ENCODE measurements around the gene DIAPH1.

DIAPH1 gene

GRCh38 chr5:141559461-141559860 lies 59.3 kb downstream of the DIAPH1 start:
- DNase-seq: no peak

- DNase-seq: no peak
These were observed 60.6 kb downstream of the DIAPH1 start for GRCh38 chr5:141558150-141558549.

DNA sequence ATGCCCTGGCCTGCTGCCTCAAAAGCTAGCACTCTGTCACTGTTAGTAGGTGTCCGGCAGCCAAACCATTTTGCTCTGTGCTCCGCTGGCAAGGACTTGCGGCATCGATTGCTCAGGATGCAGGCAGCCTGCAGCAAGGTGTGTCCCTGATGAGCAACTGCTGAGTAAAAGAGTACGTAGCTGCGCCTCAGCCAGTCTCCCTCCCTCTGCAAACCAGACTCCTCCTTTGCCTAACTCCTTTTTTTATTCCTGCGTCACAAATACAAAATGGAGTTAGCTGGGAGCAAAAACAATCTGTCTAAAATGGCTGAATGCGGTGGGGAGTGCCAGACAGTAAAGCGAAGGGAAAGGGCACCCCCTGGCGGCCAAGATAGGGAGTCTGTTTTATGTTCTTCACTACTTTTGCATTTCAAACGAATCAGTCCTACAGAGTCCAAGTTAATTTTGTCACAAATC lies 61.1 kb downstream of the DIAPH1 start:
- peak; percentile 68 for DNase-seq

DNA sequence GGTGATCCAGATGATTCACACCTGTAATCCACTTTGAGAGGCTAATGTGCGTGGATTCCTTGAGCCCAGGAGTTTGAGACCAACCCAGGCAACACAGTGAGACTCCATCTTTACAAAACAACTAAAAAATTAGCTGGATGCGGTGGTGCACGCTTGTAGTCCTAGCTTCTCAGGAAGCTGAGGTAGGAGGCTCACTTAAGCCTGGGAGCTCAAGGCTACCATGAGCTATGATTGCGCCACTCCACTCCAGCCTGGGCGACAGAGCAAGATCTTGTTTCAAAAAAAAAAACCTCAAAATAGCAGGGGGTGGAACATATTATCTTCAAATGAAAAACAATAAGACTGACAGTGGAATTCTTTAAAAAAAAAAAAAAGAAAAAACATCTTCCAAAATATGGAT lies 70.9 kb downstream of the DIAPH1 start:
- no peak for DNase-seq

GRCh38 chr5:141547488-141547887 lies 71.3 kb downstream of the DIAPH1 start:
- no peak for DNase-seq

DNA sequence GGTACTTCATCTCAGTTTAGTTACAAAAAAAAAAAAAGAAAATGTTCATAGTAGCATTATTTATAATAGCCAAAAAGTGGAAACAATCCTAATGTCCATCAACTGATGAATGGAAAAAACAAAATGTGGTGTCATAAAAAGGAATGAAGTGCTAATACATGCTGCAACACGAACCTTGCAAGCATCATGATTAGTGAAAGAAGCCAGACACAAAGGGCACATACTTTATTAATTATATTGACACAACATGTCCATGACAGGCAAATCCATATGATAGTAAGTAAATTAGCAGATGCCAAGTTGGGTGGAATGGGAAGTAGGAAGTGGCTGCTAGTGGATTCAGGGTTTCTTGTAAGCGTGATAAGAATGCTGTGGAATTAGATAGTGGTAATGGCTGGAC lies 75.7 kb downstream of the DIAPH1 start:
- DNase-seq: no peak

DNA sequence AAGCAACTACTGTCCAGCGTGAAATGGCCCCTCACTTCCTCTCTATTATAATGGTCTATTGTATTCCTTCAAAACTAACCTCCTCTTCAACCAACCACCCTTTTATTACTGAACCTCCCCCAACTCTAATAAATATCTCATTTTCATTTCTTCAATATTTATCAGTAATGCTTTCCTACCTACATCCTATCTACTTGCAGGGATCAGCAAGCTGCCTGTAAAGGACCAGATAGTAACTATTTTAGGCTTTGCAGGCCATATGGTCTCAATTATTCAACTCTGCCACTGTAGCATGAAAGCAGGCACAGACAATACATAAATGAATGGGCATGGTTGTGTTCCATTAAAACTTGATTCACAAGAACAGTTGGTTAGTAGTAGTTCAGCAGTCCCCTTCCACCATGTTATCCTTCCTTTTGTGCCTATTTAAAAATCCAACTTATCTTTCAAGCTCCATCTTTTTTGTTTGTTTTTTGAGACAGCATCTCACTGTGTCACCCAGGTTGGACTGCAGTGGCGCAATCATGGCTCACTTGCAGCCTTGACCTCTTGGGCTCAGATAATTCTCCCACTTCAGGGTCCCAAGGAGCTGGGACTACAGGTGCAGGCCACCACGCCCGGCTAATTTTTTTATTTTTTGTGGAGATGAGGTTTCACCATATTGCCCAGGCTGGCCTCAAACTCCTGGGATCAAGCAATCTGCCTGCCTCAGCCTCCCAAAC lies 84.1 kb downstream of the DIAPH1 start:
- no peak for DNase-seq

GRCh38 chr5:141533897-141534296 lies 84.9 kb downstream of the DIAPH1 start:
- no peak for DNase-seq

DNA sequence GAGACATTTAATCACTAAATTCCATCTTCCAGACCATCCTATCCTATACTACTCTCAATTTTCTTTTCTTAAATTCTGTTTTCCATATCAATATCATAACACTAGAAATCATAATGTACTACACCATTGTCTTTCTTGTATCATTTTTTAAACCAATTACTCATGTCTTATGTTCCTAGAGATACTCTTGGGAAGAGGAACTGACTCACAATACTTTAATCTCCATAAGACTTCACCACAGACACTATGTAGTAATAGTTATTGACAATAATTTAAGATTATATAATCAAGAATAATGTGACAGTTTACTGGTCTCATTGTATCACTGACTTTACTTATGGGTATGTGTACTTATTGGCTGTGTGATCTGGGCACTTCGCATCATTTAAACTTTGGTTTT lies 86.1 kb downstream of the DIAPH1 start:
- DNase-seq: no peak

- DNase-seq: no peak
These were observed 88.9 kb downstream of the DIAPH1 start for GRCh38 chr5:141529873-141530272.

- no peak for DNase-seq
These were observed 89.8 kb downstream of the DIAPH1 start for GRCh38 chr5:141529002-141529401.

GRCh38 chr5:141528291-141528984 lies 90.4 kb downstream of the DIAPH1 start:
- no peak for DNase-seq

- DNase-seq: no peak
These were observed 91.4 kb downstream of the DIAPH1 start for GRCh38 chr5:141527426-141527825.

- DNase-seq: no peak
These were observed 93.1 kb downstream of the DIAPH1 start for GRCh38 chr5:141525653-141526052.

DNA sequence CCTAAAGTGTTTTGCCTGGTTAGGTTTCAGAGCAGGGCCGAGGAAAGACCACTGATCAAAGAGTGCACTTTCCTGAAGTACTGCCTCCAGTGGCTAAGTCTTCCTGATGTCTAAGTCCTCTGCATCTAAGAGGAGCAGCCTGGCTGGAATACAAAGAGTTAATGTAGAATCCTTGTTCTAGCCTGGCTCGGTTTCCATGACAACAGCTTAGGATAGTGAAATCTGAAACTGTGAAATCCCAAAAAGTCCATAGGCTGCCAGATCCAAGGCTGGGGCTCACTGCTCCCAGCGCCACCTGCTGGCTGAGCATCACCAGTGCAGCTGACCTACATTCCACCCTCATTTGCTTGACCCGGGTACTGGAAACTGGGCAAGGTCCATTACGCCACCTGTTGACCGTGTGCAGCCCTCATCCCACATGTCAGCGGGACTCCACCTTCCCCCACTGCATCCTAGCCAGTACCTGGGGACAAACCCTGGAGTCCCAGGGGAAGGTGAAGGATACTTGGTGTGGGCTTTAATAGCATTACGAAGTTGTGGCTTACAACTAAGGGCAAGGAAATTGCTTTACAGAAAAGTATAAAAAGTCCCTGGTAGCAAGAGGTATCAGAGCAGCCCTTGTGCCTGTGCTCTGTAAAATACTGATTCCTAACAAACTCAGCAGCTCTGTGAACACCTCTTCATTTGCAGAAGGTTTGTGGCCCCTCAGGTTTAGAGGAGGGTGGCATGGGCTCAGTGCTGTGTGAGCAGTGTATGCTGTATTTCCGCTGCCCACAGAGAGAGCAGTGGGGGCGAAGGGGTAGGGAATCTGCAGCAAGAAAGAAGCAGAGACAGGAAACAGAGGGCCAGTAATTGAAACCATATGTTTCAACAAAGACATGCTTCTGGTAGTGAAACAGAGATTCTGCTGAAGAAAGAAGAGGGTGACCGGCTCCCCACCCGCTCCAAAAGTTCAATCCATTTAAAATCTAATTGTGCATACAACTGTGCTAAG lies 93.9 kb downstream of the DIAPH1 start:
- DNase-seq: peak; percentile 39 to 44

DNA sequence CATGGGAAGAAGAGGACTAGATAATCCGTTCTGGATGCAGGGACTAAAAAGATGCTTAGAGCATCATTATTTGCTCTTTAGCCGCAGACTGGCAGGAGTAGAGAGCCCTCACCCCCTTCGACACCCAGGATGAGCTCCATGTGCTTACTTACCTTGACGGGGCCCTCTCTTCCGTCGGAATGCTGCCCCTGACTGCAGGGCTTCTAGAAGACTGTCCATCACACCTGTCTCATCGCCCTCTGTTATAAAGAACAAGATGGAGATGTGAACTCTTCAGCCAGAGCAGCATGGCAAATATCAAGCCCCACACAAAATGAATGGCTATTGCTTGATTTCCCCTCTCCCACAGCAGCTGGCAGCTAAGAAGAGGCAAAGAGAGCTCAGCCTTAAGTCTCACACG lies 94.8 kb downstream of the DIAPH1 start:
- DNase-seq: no peak

DNA sequence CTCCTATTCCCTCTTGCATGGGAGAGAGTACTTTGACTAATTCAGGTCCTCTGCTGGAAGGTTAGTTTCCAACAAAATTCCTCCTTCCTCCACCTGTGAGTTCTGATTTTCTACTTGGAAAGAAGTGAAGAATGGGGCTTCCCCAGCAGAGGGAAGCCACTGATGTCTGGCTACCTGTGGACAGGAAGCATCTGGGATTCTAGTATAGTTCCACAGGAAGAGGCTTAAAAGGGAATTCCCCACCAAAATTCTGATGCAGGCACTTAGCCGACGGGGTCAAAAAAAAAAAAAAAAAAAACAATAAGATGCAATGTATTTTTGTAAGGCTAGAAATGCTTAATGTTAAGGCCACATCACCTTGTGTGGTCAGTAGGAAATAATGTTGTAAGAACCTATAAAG lies 96.5 kb downstream of the DIAPH1 start:
- no peak for DNase-seq

GRCh38 chr5:141521244-141521781 lies 97.5 kb downstream of the DIAPH1 start:
- no peak for DNase-seq

- DNase-seq: no peak
These were observed 98.9 kb downstream of the DIAPH1 start for GRCh38 chr5:141519605-141520565.

GRCh38 chr5:141518618-141519015 lies 100.2 kb downstream of the DIAPH1 start:
- no peak for DNase-seq

DNA sequence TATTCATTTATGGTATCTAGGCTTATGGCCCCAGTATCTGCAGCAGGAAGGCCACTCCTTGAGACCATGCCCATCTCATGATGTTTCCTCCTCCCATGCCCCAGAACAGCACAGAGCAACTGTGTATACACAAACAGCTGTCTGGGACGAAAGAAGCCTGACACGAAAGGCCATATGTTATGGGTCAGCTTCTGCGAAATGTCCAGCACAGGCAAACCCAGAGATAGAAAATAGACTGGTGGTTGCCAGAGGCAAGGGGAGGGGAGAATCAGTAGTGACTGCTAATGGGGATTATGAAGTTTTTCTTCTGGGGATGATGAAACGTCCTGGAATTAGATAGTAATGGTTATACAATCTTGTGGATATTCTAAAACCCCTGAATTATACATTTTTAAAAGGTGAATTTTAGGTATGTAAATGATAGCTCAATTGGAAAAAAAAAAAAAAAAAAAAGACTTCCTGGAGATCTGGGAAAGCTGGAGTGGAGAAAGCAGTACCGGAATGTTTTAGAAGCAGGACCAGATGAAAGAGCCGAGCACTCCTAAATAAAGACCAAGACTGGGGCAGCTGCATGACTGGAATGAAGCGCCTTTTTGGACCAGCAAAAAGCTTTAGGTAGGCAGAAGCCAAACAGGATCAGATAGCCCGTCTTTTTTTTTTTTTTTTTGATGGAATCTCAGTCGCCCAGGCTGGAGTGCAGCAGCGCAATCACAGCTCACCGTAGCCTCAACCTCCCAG lies 100.8 kb downstream of the DIAPH1 start:
- DNase-seq: no peak
